Stimulated activated effector memory CD8-positive, alpha-beta T cell treated with anti-CD3 and anti-CD28 coated beads, Interleukin-12 subunit alpha, Interleukin-12 subunit beta, amount 100 ng/mL, for 72 hours (primary cell): ENCODE results near the gene GRPEL1.

ENCODE experiments used
- ATAC-seq: fragments of 150-1000 bp; cut with Tn5 transposase; 2 replicates; pipeline ENCODE4 v1.10.0; 2021
- DNase-seq, 2 donors: peaks; one replicate each; pipeline ENCODE4 v3.0.0; 2021 to 2022; ENCODE audit warnings: low spot score in 2 of 2
- H3K27ac Mint-ChIP-seq: one replicate; pipeline ENCODE4 v1.8.0; 2022; ENCODE audit warnings: mild to moderate bottlenecking, mixed read lengths
- H3K36me3 Mint-ChIP-seq: one replicate; pipeline ENCODE4 v1.8.0; 2022; ENCODE audit warnings: mild to moderate bottlenecking, mixed read lengths
- H3K4me1 Mint-ChIP-seq: one replicate; pipeline ENCODE4 v1.8.0; 2022; ENCODE audit warnings: mixed read lengths
- H3K4me3 Mint-ChIP-seq: one replicate; pipeline ENCODE4 v1.8.0; 2022; ENCODE audit warnings: mild to moderate bottlenecking, mixed read lengths
- H3K9me3 Mint-ChIP-seq: one replicate; pipeline ENCODE4 v1.8.0; 2022; ENCODE audit warnings: mixed read lengths

Gene GRPEL1

GRCh38 chr4:7019367-7019766 is 48.5 kb downstream of the GRPEL1 start:
- H3K4me3 Mint-ChIP-seq, result no peak overlapping the region
- H3K4me1 Mint-ChIP-seq, result peaks cover 10% of the 10 kb centered on the region
- DNase-seq, result no peak
- H3K27ac Mint-ChIP-seq, result no peak overlapping the region
- no peak for ATAC-seq
- H3K9me3 Mint-ChIP-seq, result no peaks in the 10 kb centered on the region
- peaks cover 77% of the 10 kb centered on the region for H3K36me3 Mint-ChIP-seq

GRCh38 chr4:7018281-7018680 is 49.6 kb downstream of the GRPEL1 start:
- ATAC-seq, result no peak
- no peaks in the 10 kb centered on the region for H3K9me3 Mint-ChIP-seq
- peaks cover 77% of the 10 kb centered on the region for H3K36me3 Mint-ChIP-seq
- no peak overlapping the region for H3K27ac Mint-ChIP-seq
- DNase-seq, result no peak
- peaks cover 10% of the 10 kb centered on the region for H3K4me1 Mint-ChIP-seq
- H3K4me3 Mint-ChIP-seq, result no peak overlapping the region

GRCh38 chr4:7017446-7018048 is 50.3 kb downstream of the GRPEL1 start:
- Mint-ChIP-seq H3K27ac (no peak overlapping the region), H3K9me3 (no peaks in the 10 kb centered on the region), H3K4me3 (no peak overlapping the region), H3K36me3 (peaks cover 77% of the 10 kb centered on the region), H3K4me1 (peaks cover 10% of the 10 kb centered on the region)
- no peak for DNase-seq
- no peak for ATAC-seq

- H3K36me3 Mint-ChIP-seq, result peaks cover 77% of the 10 kb centered on the region
- H3K27ac Mint-ChIP-seq, result no peak overlapping the region
- no peaks in the 10 kb centered on the region for H3K9me3 Mint-ChIP-seq
- H3K4me3 Mint-ChIP-seq, result no peak overlapping the region
- ATAC-seq, result no peak
- DNase-seq, result no peak
- H3K4me1 Mint-ChIP-seq, result peaks cover 5% of the 10 kb centered on the region
These were observed 51.4 kb downstream of the GRPEL1 start for GRCh38 chr4:7016512-7016911.

GRCh38 chr4:7016086-7016485 is 51.8 kb downstream of the GRPEL1 start:
- DNase-seq (no peak), ATAC-seq (no peak)
- H3K4me3 Mint-ChIP-seq, result no peak overlapping the region
- H3K27ac Mint-ChIP-seq, result no peak overlapping the region
- peaks cover 5% of the 10 kb centered on the region for H3K4me1 Mint-ChIP-seq
- H3K36me3 Mint-ChIP-seq, result peaks cover 77% of the 10 kb centered on the region
- H3K9me3 Mint-ChIP-seq, result no peaks in the 10 kb centered on the region

GRCh38 chr4:7015383-7016035 is 52.4 kb downstream of the GRPEL1 start:
- DNase-seq (no peak), ATAC-seq (no peak)
- H3K4me1 Mint-ChIP-seq, result peaks cover 5% of the 10 kb centered on the region
- H3K4me3 Mint-ChIP-seq, result no peak overlapping the region
- no peaks in the 10 kb centered on the region for H3K9me3 Mint-ChIP-seq
- H3K36me3 Mint-ChIP-seq, result peaks cover 77% of the 10 kb centered on the region
- H3K27ac Mint-ChIP-seq, result peak overlapping the region; percentile 62

- H3K4me3 Mint-ChIP-seq, result no peak overlapping the region
These were observed 53.0 kb downstream of the GRPEL1 start for GRCh38 chr4:7014815-7015214.

GRCh38 chr4:7013175-7013574 is 54.7 kb downstream of the GRPEL1 start:
- ATAC-seq (no peak), DNase-seq (no peak)
- Mint-ChIP-seq H3K4me3 (no peak overlapping the region), H3K27ac (no peak overlapping the region), H3K36me3 (peaks cover 94% of the 10 kb centered on the region), H3K4me1 (peaks cover 5% of the 10 kb centered on the region), H3K9me3 (no peaks in the 10 kb centered on the region)

More at GRCh38 chr4:7014815-7015214, 53.0 kb downstream of the GRPEL1 start:
- peaks cover 78% of the 10 kb centered on the region for H3K36me3 Mint-ChIP-seq
- H3K27ac Mint-ChIP-seq, result peak overlapping the region; percentile 62
- ATAC-seq (no peak), DNase-seq (no peak)
- H3K9me3 Mint-ChIP-seq, result no peaks in the 10 kb centered on the region
- H3K4me1 Mint-ChIP-seq, result peaks cover 5% of the 10 kb centered on the region

GRCh38 chr4:7009564-7009963 is 58.3 kb downstream of the GRPEL1 start:
- H3K27ac Mint-ChIP-seq, result peak overlapping the region; percentile 15
- peaks cover 5% of the 10 kb centered on the region for H3K4me1 Mint-ChIP-seq
- no peak for ATAC-seq
- H3K36me3 Mint-ChIP-seq, result peaks cover 100% of the 10 kb centered on the region
- H3K4me3 Mint-ChIP-seq, result no peak overlapping the region
- no peaks in the 10 kb centered on the region for H3K9me3 Mint-ChIP-seq
- DNase-seq, result no peak
